Amygdala (tissue), 56 donors: Measurements from ENCODE around the gene EIF3K.
A peak's percentile ranks its signal among the peaks of the same experiment; 100 is the strongest.

Experiments
- DNase-seq, 56 donors: peaks; one replicate each; lab custom pipeline; 2025; lab: John Stamatoyannopoulos, UW

EIF3K gene

GRCh38 chr19:38682195-38682867 lies 63.3 kb downstream of the EIF3K start:
- DNase-seq, result no peak

GRCh38 chr19:38682872-38683392 lies 63.9 kb downstream of the EIF3K start:
- no peak for DNase-seq

GRCh38 chr19:38683393-38684077 lies 64.5 kb downstream of the EIF3K start:
- DNase-seq, result peak in 4 of 56 donors; percentile 25 to 46 (median 34)

GRCh38 chr19:38684078-38684861 lies 65.3 kb downstream of the EIF3K start:
- DNase-seq, result peak in 1 of 56 donors; percentile 17

GRCh38 chr19:38684862-38685665 lies 66.1 kb downstream of the EIF3K start:
- DNase-seq, result no peak

GRCh38 chr19:38685666-38686529 lies 66.9 kb downstream of the EIF3K start:
- DNase-seq, result no peak

GRCh38 chr19:38686530-38686888 lies 67.5 kb downstream of the EIF3K start:
- DNase-seq, result no peak
